Measurements from ENCODE around the gene RALBP1.

RALBP1 gene

DNA sequence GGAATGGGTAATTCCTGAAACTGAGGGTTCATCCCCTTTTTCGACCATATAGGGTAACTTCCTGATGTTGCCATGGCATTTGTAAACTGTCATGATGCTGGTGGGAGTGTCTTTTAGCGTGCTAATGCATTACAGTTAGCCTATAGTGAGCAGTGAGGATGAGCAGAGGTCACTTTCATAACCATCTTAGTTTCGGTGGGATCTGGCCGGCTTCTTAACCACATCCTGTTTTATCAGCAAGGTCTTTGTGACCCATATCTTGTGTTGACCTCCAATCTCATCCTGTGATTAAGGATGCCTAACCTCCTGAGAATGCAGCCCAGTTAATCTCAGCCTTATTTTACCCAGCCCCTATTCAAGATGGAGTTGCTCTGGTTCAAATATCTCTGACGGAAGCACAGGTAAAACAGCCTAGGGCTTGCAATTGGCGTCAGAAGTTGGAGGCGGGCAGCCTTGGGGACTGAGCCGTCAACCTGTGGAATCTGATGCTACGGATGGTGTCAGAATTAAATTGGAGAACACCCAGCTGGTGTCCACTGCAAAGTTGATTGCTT lies 19.5 kb downstream of the RALBP1 start:
- in situ Hi-C loops (cut with HindIII; ENCODE audit: low pct_ligation_motif_present, low sequenced_read_pairs) = no loop called here
- H3K27me3 ChIP-seq (replicated peaks) = no peaks in the 10 kb centered on the region
- TF ChIP-seq, protein P1, sequence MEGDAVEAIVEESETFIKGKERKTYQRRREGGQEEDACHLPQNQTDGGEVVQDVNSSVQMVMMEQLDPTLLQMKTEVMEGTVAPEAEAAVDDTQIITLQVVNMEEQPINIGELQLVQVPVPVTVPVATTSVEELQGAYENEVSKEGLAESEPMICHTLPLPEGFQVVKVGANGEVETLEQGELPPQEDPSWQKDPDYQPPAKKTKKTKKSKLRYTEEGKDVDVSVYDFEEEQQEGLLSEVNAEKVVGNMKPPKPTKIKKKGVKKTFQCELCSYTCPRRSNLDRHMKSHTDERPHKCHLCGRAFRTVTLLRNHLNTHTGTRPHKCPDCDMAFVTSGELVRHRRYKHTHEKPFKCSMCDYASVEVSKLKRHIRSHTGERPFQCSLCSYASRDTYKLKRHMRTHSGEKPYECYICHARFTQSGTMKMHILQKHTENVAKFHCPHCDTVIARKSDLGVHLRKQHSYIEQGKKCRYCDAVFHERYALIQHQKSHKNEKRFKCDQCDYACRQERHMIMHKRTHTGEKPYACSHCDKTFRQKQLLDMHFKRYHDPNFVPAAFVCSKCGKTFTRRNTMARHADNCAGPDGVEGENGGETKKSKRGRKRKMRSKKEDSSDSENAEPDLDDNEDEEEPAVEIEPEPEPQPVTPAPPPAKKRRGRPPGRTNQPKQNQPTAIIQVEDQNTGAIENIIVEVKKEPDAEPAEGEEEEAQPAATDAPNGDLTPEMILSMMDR (IDR thresholded peaks at IDR 0.05; ENCODE audit: low read depth, low read length, missing control alignments) = no peak
- no peaks in the 10 kb centered on the region for H3K36me3 ChIP-seq (replicated peaks)
- H3K27ac ChIP-seq = no peak overlapping the region
- DNase-seq = peak; percentile 58
- H3K4me3 ChIP-seq (ENCODE audit: low read depth, low read length) = no peak overlapping the region

DNA sequence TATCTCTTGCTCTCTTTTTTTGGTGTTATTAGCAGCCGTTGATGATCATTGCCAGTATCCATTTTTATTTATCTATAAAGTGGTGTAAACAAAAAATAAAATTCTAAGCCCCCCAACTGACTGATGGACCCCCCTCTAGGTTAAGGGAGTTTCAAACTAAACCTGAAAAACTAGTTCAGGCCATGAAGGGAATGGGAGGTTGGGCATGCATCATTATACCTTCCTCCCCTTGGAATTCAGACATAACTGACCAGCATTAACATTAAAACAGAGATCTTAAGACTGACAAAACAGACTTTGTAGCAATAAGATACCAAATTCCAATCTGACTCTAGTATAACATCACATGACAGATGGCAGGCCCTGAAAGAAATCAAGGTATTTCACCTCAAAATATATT lies 20.2 kb downstream of the RALBP1 start:
- H3K4me3 ChIP-seq (ENCODE audit: low read depth, low read length) = no peak overlapping the region
- no peaks in the 10 kb centered on the region for H3K27me3 ChIP-seq (replicated peaks)
- in situ Hi-C loops (cut with HindIII; ENCODE audit: low pct_ligation_motif_present, low sequenced_read_pairs) = no loop called here
- H3K27ac ChIP-seq = no peak overlapping the region
- DNase-seq = no peak
- no peaks in the 10 kb centered on the region for H3K36me3 ChIP-seq (replicated peaks)
- TF ChIP-seq, protein P1 (IDR thresholded peaks at IDR 0.05; ENCODE audit: low read depth, low read length, missing control alignments) = no peak

DNA sequence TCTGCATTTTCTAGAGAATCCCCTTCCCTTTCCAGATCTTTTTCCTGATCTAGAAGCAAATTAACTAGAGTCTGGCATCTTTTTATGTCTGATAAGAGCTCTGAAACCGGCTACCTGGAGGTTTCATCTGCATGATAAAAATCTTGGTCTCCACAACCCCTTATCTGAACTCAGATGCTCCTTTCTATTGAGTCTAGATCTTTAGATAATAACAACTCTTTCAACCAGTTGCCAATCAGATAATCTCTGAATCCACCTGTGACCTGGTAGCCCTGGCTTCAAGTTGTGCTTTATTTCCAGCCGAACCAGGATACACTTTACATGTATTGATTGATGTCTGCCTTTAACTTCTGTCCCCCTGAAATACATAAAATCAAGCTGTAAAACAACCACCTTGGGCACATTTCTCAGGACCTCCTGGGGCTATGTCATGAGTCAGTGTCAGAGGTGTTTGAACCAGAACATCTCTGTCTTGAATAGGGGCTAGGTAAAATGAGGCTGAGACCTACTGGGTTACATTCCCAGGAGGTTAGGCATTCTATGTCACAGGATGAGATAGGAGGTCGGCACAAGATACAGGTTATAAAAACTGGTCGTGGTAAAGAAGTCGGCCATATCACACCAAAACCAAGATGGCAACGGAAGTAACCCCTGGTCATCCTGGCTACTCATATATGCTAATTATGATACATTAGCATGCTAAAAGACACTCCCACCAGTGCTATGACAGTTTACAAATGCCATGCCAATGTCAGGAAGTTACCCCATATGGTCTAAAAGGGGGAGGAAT lies 20.8 kb downstream of the RALBP1 start:
- H3K4me3 ChIP-seq (ENCODE audit: low read depth, low read length) = no peak overlapping the region
- H3K27ac ChIP-seq = no peak overlapping the region
- no peak for DNase-seq
- no peaks in the 10 kb centered on the region for H3K36me3 ChIP-seq (replicated peaks)
- TF ChIP-seq, protein P1 (IDR thresholded peaks at IDR 0.05; ENCODE audit: low read depth, low read length, missing control alignments) = no peak
- no peaks in the 10 kb centered on the region for H3K27me3 ChIP-seq (replicated peaks)
- in situ Hi-C loops (cut with HindIII; ENCODE audit: low pct_ligation_motif_present, low sequenced_read_pairs) = no loop called here

DNA sequence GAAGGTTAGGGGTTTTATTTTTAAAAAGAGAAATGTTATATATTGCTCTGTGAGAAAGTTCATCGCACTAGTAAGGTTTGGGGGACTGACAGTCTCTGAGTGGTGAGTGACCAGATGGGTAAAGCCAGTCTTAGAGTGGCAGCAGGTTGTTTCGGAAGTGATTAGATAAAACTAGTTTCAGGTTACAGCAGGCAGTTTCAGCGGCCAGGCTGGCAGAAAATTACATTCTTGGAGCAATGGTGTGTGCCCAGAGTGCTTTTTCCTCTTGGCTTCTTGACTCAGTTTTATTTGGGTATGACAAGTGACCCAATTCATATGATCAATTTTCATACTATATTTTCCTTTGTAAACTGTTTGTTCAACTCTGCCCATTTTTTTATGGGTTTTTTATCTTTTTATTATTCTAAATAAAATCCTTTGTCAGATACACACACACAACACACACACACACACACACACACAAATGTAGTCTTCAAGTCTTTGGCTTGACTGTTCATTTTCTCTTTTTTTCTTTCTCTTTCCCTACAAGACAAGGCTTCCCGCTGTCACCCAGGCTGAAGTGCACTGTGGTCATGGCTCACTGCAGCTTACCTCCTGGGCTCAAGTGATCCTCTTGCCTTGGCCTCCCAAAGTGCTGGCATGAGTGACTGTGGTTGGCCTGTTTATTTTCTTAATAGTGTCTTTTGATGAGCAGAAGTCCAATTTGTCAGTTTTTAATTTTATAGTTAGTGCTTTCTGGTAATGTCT lies 30.9 kb downstream of the RALBP1 start:
- DNase-seq = no peak
- Histone ChIP-seq H3K27me3 (replicated peaks) (no peaks in the 10 kb centered on the region), H3K27ac (no peak overlapping the region), H3K36me3 (replicated peaks) (no peaks in the 10 kb centered on the region), H3K4me3 (ENCODE audit: low read depth, low read length) (no peak overlapping the region)
- TF ChIP-seq, protein P1 (IDR thresholded peaks at IDR 0.05; ENCODE audit: low read depth, low read length, missing control alignments) = no peak
- in situ Hi-C loops (cut with HindIII; ENCODE audit: low pct_ligation_motif_present, low sequenced_read_pairs) = no loop called here

DNA sequence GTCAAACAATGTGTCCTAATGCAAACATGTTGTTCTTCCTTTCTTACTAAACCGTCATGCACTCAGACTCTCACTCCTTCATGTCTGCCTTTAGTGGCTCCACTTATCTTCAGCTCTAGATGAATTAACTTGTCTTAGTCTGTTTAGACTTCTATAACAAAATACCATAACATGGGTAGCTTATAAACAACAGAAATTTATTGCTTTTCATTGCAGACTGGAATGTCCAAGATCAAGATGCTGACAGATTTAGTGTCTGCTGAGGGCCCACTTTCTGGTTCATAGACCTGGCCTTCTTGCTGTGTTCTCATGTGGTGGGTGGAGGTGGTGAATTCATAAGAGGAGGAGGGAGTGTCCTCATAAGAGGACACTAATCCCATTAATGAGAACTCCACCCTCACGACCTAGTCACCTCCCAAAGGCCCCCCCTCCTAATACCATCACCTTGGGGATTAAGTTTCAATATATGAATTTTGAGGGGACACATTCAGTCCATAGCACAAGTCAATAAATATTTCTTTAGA lies 32.3 kb downstream of the RALBP1 start:
- in situ Hi-C loops (cut with HindIII; ENCODE audit: low pct_ligation_motif_present, low sequenced_read_pairs) = no loop called here

More for the DNA sequence above, 32.3 kb downstream of the RALBP1 start:
- Histone ChIP-seq H3K27ac (no peak overlapping the region), H3K4me3 (ENCODE audit: low read depth, low read length) (no peak overlapping the region), H3K36me3 (replicated peaks) (no peaks in the 10 kb centered on the region), H3K27me3 (replicated peaks) (no peaks in the 10 kb centered on the region)
- no peak for DNase-seq
- TF ChIP-seq, protein P1 (IDR thresholded peaks at IDR 0.05; ENCODE audit: low read depth, low read length, missing control alignments) = no peak
